Hepatocyte (in vitro differentiated cells): ENCODE results near the gene SLC4A1AP. TPM values are rescaled to one million over a fixed set of nuclear protein-coding genes. Genes with fewer than 3 reads are reported as not detected.

ENCODE experiments used
- DNase-seq: peaks from one replicate; pipeline ENCODE4 v3.0.0-alpha.2; 2016; ENCODE audit warnings: low spot score
- H2AFZ ChIP-seq: fragments of 200-600 bp; sonication (generic); 2 replicates; pipeline ENCODE4 v1.6.0; 2016; ENCODE audit warnings: antibody characterized with exemption, mild to moderate bottlenecking
- H3K27ac ChIP-seq: fragments of 200-600 bp; sonication (generic); 2 replicates; pipeline ENCODE4 v1.5.1; 2016; ENCODE audit warnings: mild to moderate bottlenecking
- H3K27me3 ChIP-seq: fragments of 200-600 bp; sonication (generic); 2 replicates; pipeline ENCODE4 v1.6.1; 2016
- H3K36me3 ChIP-seq: fragments of 200-600 bp; sonication (generic); replicated peaks from 2 replicates; pipeline ENCODE4 v1.5.1; 2016; ENCODE audit warnings: low read depth; ENCODE audit not compliant: insufficient read depth
- H3K4me1 ChIP-seq: fragments of 200-600 bp; sonication (generic); 2 replicates; pipeline ENCODE4 v1.5.1; 2016; ENCODE audit warnings: mild to moderate bottlenecking, moderate library complexity; ENCODE audit not compliant: insufficient read depth
- H3K4me2 ChIP-seq: fragments of 200-600 bp; sonication (generic); 2 replicates; pipeline ENCODE4 v1.6.0; 2016
- H3K4me3 ChIP-seq: fragments of 200-600 bp; sonication (generic); 2 replicates; pipeline ENCODE4 v1.5.1; 2016; ENCODE audit warnings: mild to moderate bottlenecking
- H3K79me2 ChIP-seq: fragments of 200-600 bp; sonication (generic); 2 replicates; pipeline ENCODE4 v1.6.0; 2017; ENCODE audit warnings: mild to moderate bottlenecking
- H3K9me2 ChIP-seq: fragments of 200-600 bp; sonication (generic); replicated peaks from 2 replicates; pipeline ENCODE4 v1.6.0; 2017; ENCODE audit warnings: mild to moderate bottlenecking; ENCODE audit not compliant: insufficient read depth
- H3K9me3 ChIP-seq: fragments of 200-600 bp; sonication (generic); 2 replicates; pipeline ENCODE4 v1.5.1; 2016; ENCODE audit warnings: low read depth, mild to moderate bottlenecking
- H4K20me1 ChIP-seq: fragments of 200-600 bp; sonication (generic); 2 replicates; pipeline ENCODE4 v1.6.0; 2016; ENCODE audit warnings: mild to moderate bottlenecking; ENCODE audit not compliant: insufficient read depth, poor library complexity, severe bottlenecking
- CTCF ChIP-seq: fragments of 200-600 bp; sonication (generic); IDR thresholded peaks from 2 replicates; pipeline ENCODE4 v1.5.1; 2016; ENCODE audit warnings: antibody characterized with exemption, mild to moderate bottlenecking; ENCODE audit not compliant: poor library complexity
- EZH2 ChIP-seq: fragments of 200-600 bp; sonication (generic); IDR thresholded peaks from 2 replicates; pipeline ENCODE4 v1.6.1; 2016; ENCODE audit warnings: antibody characterized with exemption, mild to moderate bottlenecking, borderline replicate concordance
- EZH2phosphoT487 ChIP-seq: fragments of 200-600 bp; sonication (generic); IDR thresholded peaks from one replicate; pipeline ENCODE4 v1.6.1; 2018; ENCODE audit warnings: antibody characterized with exemption, mild to moderate bottlenecking, low read depth, moderate library complexity; ENCODE audit not compliant: unreplicated experiment, severe bottlenecking
- WGBS: methylation state at CpG from one replicate; pipeline ENCODE4 v1.1.6; 2016; ENCODE audit warnings: low lambda C conversion rate; ENCODE audit errors: missing lambda C conversion rate; 5-methylcytosine and 5-hydroxymethylcytosine counted together
- polyA plus RNA-seq: library from polyadenylated mRNA; unstranded; fragments of >200 nt; fragmentation: Nextera tagmentation; extraction: Ambion mirVana; gene quantifications from 2 replicates; pipeline ENCODE4 v1.2.1, GENCODE V29; 2016
- total RNA-seq: library from RNA; depleted of rRNA; stranded (reverse); fragments of >200 nt; gene quantifications from 2 replicates; pipeline ENCODE4 v1.2.3, GENCODE V29; 2014

The SLC4A1AP gene
- total and polyA plus RNA-seq, 2 experiments from 2014 or later = 21.1 to 21.9 TPM

- TF ChIP-seq CTCF = no peak
- no peak for TF ChIP-seq EZH2
- TF ChIP-seq EZH2phosphoT487 = no peak
- Histone ChIP-seq H3K27me3 (no peaks in the 10 kb centered on the region), H3K4me1 (peaks cover 16% of the 10 kb centered on the region), H3K36me3 (no peaks in the 10 kb centered on the region), H3K79me2 (no peaks in the 10 kb centered on the region), H3K9me2 (no peaks in the 10 kb centered on the region), H4K20me1 (no peaks in the 10 kb centered on the region), H3K4me2 (peak overlapping the region; percentile 92), H3K9me3 (no peaks in the 10 kb centered on the region), H3K27ac (peak overlapping the region; percentile 72), H2AFZ (peak overlapping the region; percentile 95), H3K4me3 (peak overlapping the region; percentile 26)
- 9% methylated on average over 26 of the region's 51 CpGs for WGBS
- DNase-seq = peak; percentile 87
Measured at GRCh38 chr2:27735263-27735904, 71.7 kb downstream of the SLC4A1AP start.

- H3K27ac ChIP-seq = peak overlapping the region; percentile 94
Measured at GRCh38 chr2:27736031-27736889, 72.6 kb downstream of the SLC4A1AP start.

GRCh38 chr2:27736890-27737204 is 73.2 kb downstream of the SLC4A1AP start:
- WGBS = 98% methylated on average over 6 of the region's 6 CpGs
- H3K9me2 ChIP-seq = no peaks in the 10 kb centered on the region
- no peak overlapping the region for H3K4me2 ChIP-seq
- H3K79me2 ChIP-seq = no peaks in the 10 kb centered on the region
- no peak overlapping the region for H3K4me3 ChIP-seq
- peak overlapping the region; percentile 94 for H3K27ac ChIP-seq
- no peak for DNase-seq
- H2AFZ ChIP-seq = no peak overlapping the region
- no peaks in the 10 kb centered on the region for H4K20me1 ChIP-seq
- H3K9me3 ChIP-seq = no peaks in the 10 kb centered on the region
- H3K36me3 ChIP-seq = no peaks in the 10 kb centered on the region
- TF ChIP-seq EZH2 (no peak), CTCF (no peak), EZH2phosphoT487 (no peak)
- H3K4me1 ChIP-seq = peaks cover 16% of the 10 kb centered on the region
- no peaks in the 10 kb centered on the region for H3K27me3 ChIP-seq

More at GRCh38 chr2:27736031-27736889, 72.6 kb downstream of the SLC4A1AP start:
- no peak overlapping the region for H3K4me3 ChIP-seq
- TF ChIP-seq CTCF = no peak
- no peak for TF ChIP-seq EZH2phosphoT487
- no peak for TF ChIP-seq EZH2
- H3K4me1 ChIP-seq = peaks cover 16% of the 10 kb centered on the region
- no peaks in the 10 kb centered on the region for H3K9me3 ChIP-seq
- H3K36me3 ChIP-seq = no peaks in the 10 kb centered on the region
- H4K20me1 ChIP-seq = no peaks in the 10 kb centered on the region
- DNase-seq = no peak
- peak overlapping the region; percentile 92 for H3K4me2 ChIP-seq
- H3K27me3 ChIP-seq = no peaks in the 10 kb centered on the region
- no peaks in the 10 kb centered on the region for H3K79me2 ChIP-seq
- 91% methylated on average over 10 of the region's 10 CpGs for WGBS
- peak overlapping the region; percentile 95 for H2AFZ ChIP-seq
- no peaks in the 10 kb centered on the region for H3K9me2 ChIP-seq
